NCI-H146 treated with DMSO at 0.1 percent for 48 hours (cell line): ENCODE results near the gene PCDHGA1.

Source experiments
- DNase-seq: peaks from one replicate; lab custom pipeline; 2025; ENCODE audit not compliant: unreplicated experiment; lab: John Stamatoyannopoulos, UW

Gene PCDHGA1

DNA sequence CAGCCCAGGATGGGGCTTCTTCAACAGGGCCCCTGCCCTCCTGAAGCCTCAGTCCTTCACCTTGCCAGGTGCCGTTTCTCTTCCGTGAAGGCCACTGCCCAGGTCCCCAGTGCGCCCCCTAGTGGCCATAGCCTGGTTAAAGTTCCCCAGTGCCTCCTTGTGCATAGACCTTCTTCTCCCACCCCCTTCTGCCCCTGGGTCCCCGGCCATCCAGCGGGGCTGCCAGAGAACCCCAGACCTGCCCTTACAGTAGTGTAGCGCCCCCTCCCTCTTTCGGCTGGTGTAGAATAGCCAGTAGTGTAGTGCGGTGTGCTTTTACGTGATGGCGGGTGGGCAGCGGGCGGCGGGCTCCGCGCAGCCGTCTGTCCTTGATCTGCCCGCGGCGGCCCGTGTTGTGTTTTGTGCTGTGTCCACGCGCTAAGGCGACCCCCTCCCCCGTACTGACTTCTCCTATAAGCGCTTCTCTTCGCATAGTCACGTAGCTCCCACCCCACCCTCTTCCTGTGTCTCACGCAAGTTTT lies 182.1 kb downstream of the PCDHGA1 start:
- DNase-seq, result peak; percentile 52

DNA sequence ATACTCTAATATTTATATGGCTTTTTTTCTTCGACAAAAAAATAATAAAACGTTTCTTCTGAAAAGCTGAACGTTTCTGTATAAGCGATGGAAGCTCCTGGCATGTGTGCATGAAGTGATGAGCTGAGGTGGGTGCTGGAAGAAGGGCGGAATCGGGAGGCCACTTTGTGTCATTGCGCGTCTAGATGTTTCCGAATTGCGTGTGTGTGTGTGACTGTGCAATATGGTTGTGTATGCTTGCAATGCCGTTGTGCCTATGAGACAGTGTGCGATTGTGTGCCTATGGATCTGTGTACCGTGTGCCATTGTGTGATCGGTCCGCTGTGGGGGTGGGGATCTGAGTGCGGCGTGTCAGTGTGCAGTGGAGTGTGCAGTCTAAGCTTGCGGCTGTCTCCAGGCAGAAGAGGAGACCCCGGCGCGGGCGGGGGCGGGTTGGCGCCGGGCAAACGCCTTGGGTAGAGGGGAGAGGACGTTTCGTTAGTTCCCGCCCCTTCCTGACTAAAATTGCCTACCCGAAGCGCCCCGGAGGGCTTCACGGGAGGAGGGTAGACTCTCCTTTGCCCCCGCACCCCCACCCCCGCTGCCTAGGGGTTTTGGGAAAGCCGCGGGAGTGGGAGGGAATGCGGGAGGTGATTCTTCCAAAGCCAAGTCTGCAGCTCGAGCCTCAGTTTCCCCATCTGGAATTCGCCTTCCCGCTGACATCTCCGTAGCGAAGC lies 182.8 kb downstream of the PCDHGA1 start:
- peak; percentile 30 for DNase-seq

DNA sequence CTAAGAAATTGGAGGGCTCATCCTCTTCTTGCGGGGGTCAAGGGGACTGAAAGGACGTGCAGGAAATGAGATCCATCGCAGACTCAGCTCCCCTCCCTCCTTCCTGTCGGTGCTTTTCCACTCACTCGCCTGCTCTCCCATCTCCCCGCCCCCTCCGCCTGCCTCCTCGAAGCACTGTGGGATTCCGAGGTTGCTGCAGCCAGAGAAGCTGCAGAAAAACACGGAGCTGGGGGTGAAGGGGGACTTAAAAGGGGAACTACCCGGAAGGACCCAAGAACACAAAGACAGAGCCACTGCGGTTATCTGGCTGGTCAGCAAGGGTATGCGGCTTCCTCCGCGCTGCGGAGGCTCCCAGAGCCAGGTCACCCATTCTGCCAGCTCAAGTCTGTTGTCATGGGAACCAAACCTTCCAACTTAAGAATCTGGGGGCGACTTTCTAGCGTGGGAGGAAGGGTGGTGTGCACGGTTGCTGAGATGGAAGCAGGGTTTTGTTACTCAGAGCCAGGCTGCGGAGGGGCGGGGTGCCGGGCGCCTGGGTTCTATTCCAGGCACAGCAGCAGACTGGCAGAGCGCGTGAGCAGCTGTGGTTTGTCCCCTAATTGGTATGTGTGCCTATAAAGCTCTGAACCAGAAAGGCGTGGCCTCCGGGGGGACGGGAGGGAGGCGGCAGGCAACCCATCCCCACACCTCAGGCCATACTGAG lies 183.5 kb downstream of the PCDHGA1 start:
- DNase-seq, result peak; percentile 48

DNA sequence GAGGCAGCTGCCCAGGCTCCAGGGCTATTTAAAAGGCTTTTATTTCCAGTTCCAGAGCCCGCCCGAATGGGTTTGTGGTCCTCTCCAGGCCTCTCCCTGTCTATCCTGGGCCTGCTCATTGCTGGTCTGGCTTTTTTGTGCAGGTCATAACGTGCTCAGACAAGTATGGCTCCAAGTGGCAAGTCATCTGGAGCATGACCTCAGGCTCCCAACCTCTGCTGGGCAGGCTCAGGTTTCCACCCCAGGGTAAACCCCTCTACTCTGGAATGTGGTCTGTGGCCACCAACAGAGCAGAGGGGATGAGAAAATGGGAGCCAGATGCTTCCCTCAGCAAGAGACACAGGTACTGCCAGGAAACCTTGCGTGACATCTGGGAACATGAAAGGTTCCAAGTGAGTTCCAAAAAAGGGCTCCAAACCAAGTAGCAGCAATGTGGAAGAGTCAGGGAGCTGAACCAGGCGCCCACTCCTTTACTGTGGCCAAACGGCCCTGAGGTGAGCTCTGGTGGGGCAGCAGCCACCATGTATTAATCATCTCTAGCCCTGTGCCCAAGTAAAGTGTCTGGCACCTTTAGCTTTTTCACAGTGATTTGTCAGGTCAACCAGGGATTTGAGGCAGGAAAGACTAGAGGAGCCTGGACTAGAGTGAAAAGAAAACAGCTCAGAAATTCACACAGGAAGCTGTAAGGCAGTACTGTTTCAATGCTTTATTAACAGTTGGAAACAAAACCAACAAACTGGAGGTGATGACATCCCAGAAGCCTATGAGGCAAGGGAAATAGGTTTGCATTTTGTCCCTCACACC lies 184.2 kb downstream of the PCDHGA1 start:
- no peak for DNase-seq

DNA sequence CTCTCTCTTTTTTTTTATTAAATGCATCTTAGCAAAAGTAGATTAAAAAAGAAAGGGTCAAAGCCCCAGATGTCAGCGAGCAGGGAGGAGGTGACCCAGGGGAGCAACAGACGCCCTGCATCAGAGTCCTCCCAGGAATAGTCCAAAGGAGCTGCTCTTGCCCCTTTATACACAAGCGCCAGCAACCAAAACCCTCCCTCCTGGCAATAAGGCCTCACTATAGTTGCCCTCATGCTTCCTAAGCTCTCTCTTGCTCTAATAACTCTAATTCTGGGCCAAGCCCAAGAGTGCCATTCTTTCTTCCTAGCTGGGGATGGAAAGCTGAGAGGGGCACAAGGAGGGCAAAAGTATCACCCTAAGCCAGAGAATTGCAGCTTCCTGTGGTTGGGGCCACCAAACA lies 184.8 kb downstream of the PCDHGA1 start:
- no peak for DNase-seq

DNA sequence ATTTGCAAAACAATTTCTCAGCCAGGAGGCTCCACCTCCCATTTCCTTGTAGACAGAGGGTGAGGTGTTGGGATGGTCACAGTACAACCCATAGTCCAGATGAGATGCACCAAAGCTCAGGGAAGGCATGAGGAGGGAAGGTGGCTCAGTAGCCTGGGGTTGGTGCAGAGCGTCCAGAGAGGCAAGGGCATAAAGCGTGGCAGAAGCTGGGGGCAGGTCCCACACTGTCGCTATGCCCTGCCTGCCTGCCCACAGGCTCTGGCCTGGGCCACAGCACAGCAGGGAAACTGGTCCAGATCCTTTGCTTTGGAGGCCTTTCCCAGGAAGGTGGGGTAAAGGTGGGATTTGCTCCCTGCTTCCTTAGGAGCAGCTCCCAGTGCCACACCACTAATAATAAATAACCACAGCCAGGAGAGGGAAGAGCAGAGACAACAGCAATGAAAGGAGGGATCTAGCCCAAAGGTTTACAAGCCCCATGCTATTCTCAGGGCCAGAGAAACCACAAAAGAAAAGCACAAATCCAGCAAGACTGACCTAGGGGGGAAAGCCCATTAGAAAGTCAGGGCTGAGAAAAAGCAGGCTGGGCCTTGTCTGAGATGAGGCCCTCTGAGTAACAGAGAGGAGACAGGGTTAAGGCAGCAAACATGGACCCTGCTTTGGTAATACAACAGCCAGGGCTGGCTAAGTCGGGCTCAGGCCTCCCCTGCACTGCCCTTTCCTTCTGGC lies 185.8 kb downstream of the PCDHGA1 start:
- no peak for DNase-seq

DNA sequence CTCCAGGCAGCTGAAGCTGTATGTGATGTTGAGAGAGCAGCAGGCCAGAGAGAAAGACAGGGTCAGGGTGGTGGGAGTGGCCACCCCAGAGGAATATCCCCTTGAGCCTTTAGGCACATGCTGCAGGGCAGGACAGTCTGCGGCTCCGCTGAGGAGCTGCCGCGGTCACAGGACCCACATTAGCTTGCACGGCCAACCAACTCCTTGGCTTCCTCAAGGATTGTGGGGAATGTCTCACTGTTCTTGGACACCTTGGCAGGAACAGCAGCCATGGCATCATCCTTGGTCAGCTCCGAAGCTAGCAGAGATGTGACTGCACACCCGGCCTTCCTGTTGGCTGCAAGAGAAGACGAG lies 186.3 kb downstream of the PCDHGA1 start:
- DNase-seq, result no peak

DNA sequence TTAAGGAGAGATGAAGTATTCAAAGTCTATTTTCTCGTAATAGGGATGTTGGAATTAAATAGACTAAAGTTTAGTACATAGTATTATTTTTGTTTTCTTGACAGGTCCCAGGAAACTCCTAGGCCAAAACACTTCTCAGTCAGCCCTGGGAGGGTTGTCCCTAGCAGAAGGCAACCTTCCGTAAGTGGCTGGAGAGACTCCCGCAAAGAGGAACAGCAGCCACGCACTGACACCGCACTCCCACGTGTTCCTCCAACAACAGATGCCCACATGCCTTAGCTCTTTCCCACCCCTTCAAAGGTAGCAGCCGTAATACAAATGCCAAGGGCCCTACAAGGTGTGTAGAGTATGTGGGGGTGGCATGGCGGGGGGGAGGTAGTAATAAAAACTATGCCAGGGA lies 187.0 kb downstream of the PCDHGA1 start:
- DNase-seq, result no peak

DNA sequence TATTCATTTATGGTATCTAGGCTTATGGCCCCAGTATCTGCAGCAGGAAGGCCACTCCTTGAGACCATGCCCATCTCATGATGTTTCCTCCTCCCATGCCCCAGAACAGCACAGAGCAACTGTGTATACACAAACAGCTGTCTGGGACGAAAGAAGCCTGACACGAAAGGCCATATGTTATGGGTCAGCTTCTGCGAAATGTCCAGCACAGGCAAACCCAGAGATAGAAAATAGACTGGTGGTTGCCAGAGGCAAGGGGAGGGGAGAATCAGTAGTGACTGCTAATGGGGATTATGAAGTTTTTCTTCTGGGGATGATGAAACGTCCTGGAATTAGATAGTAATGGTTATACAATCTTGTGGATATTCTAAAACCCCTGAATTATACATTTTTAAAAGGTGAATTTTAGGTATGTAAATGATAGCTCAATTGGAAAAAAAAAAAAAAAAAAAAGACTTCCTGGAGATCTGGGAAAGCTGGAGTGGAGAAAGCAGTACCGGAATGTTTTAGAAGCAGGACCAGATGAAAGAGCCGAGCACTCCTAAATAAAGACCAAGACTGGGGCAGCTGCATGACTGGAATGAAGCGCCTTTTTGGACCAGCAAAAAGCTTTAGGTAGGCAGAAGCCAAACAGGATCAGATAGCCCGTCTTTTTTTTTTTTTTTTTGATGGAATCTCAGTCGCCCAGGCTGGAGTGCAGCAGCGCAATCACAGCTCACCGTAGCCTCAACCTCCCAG lies 187.7 kb downstream of the PCDHGA1 start:
- DNase-seq, result no peak

DNA sequence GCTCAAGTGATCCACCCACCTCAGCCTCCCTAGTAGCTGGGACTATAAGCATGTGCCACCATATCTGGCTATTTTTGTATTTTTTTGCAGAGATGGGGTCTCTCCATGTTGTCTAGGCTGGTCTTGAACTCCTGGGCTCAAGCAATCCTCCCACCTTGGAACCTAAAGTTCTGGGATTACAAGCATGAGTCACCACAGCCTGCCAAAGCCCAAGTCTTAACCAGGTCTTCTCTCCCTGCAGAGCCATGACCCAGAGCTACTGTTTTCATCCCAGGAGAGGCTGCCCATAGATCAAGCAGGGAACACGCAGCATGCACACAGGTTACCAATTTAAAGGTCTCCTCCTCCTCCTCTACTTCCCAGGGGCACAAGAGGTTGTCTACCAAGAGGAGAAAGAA lies 188.3 kb downstream of the PCDHGA1 start:
- DNase-seq, result no peak

DNA sequence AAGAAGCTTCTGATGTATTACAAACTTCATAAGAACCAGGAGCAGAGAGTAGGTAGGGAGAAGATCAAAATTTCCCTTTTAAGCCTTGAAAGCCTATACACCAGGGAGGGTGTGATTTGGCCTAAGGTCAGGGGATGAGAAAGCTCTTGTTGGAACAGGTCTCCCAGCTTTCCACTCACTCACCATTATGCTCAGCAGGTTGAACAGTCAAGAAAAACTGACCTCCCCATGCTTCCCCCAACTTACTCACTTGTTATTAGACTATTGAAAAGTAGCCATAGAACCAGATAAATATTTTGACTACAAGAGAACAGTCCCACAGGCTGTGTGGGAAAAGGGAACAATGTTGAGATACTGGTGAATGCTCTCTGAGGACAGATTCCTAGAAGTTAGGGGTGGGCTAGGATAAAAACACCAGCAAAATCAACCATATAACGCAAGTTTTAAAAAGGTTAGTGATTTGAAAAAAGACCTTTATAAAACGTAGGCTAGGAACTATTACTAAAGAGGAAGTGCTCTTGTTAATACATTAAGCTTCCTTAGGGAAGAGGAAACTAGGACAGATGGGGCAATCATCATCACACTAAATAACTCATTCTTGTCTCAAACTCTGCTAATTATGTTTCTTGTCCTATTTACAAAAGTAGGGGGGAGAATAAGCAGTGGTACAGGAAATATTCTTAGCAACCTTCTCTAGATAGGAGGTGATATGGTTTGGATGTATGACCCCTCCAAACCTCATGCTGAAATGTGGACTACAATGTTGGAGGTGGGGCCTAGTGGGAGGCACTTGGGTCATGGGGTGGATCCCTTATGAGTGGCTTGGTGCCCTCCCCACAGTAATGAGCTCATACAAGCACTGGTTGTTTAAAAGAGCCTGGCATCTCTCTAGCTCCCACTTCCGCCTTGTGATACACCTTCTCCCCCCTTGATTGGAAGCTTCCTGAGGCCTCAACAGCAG lies 189.6 kb downstream of the PCDHGA1 start:
- DNase-seq, result no peak

DNA sequence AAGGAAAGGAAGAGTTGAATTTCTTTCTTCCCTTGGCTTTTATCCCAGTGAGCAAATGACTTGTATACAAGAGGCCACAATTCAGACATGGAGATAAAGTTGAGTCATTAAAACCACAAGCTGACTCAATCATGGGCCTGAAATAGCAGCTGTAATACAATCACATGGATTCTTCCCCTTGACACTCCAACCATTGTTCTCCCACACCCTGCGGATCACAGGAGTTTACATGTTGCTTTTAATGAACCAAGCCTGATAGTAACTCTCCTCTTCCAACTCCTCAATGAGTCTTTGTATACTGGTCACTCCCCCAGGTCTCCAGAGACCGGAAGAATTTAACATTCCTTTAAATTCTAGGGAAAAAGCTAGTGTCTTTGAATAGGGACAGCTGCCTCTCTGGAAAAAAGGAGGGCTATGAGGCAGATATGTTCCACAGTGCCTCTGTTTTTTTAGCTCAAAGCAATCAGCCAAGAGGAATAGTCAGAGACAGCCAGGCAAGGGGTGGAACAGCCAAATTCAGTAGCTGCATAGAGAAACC lies 191.0 kb downstream of the PCDHGA1 start:
- DNase-seq, result no peak

DNA sequence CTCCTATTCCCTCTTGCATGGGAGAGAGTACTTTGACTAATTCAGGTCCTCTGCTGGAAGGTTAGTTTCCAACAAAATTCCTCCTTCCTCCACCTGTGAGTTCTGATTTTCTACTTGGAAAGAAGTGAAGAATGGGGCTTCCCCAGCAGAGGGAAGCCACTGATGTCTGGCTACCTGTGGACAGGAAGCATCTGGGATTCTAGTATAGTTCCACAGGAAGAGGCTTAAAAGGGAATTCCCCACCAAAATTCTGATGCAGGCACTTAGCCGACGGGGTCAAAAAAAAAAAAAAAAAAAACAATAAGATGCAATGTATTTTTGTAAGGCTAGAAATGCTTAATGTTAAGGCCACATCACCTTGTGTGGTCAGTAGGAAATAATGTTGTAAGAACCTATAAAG lies 192.0 kb downstream of the PCDHGA1 start:
- no peak for DNase-seq

DNA sequence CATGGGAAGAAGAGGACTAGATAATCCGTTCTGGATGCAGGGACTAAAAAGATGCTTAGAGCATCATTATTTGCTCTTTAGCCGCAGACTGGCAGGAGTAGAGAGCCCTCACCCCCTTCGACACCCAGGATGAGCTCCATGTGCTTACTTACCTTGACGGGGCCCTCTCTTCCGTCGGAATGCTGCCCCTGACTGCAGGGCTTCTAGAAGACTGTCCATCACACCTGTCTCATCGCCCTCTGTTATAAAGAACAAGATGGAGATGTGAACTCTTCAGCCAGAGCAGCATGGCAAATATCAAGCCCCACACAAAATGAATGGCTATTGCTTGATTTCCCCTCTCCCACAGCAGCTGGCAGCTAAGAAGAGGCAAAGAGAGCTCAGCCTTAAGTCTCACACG lies 193.7 kb downstream of the PCDHGA1 start:
- no peak for DNase-seq

DNA sequence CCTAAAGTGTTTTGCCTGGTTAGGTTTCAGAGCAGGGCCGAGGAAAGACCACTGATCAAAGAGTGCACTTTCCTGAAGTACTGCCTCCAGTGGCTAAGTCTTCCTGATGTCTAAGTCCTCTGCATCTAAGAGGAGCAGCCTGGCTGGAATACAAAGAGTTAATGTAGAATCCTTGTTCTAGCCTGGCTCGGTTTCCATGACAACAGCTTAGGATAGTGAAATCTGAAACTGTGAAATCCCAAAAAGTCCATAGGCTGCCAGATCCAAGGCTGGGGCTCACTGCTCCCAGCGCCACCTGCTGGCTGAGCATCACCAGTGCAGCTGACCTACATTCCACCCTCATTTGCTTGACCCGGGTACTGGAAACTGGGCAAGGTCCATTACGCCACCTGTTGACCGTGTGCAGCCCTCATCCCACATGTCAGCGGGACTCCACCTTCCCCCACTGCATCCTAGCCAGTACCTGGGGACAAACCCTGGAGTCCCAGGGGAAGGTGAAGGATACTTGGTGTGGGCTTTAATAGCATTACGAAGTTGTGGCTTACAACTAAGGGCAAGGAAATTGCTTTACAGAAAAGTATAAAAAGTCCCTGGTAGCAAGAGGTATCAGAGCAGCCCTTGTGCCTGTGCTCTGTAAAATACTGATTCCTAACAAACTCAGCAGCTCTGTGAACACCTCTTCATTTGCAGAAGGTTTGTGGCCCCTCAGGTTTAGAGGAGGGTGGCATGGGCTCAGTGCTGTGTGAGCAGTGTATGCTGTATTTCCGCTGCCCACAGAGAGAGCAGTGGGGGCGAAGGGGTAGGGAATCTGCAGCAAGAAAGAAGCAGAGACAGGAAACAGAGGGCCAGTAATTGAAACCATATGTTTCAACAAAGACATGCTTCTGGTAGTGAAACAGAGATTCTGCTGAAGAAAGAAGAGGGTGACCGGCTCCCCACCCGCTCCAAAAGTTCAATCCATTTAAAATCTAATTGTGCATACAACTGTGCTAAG lies 194.6 kb downstream of the PCDHGA1 start:
- peak; percentile 79 for DNase-seq

DNA sequence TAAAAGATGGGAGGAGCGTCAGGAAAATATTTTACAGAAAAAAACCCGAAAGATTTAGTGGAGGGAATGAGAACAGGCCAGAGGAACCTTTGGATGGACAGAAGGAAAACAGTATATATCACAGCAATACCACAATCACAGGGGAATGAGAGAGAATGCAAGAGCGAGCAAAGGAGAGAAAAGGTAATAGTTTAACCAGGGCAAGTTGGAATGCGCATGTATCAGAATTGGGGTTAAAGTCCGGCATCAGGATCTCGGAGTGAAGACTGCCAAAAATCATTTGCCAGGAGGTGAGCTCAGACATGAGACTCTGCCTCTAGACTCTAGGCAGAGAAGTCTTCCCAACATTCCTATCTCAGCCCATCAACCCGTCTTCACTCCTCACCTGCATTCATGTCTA lies 195.3 kb downstream of the PCDHGA1 start:
- DNase-seq, result no peak

DNA sequence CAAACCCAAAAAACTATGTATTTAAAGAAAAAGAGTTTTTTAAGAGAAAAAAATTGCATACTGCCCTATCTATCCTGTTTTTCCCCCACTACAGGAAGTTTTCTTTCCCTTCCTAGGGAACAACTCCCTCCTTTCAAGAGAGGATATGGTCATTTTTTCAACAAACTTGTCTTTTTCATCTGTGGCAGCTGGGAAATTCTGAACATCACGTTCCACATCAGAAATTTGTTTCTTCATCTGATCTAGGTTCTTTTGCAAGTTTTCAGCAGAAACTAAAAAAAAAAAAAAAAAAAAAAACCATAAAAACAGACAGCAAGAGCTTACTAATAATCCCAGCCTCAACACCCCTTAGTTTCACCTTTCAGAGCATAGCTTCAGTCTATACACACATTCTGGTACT lies 197.1 kb downstream of the PCDHGA1 start:
- DNase-seq, result no peak
